Endometrial microvascular endothelial cells (primary cell): Measurements from ENCODE around the gene P2RX4. TPM values are rescaled to one million over a fixed set of nuclear protein-coding genes. Genes with fewer than 3 reads are reported as not detected.
"Not testable (repeated sequence)": the region's sequence is repeated elsewhere in the genome, so short reads cannot be mapped to it uniquely, and the experiment has no call there.

Experiments used
- in situ Hi-C: cut with HindIII; loops from 2 replicates; pipeline ENCODE4 v1.10.0; 2017; ENCODE audit warnings: low sequenced_read_pairs, low pct_unique_long_range_greater_than_20kb; ENCODE audit errors: inconsistent ontology term
- total RNA-seq: library from RNA; depleted of rRNA; stranded (reverse); fragments of >200 nt; gene quantifications from one replicate; pipeline ENCODE4 v1.2.3, GENCODE V29; 2015; ENCODE audit errors: inconsistent ontology term

Gene P2RX4
- total RNA-seq, 1 donor from 2014 or later, result 49.0 TPM

DNA sequence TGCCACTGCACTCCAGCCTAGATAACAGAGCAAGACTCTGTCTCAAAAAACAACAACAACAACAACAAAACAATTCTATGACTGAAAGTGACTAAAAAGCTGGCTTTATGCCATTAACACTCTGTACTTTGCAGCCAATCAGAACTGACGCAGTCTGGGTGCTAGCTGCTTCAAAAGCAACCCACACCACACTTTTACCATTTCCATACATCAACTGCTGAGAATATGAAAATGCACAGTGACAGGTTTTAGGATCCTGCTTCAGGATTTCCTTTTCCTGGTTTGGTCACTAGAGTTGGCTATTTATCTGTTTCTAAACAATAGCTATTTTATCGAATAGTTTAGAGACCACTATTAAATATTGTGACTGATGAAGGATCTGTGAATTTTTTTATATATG is 23.1 kb upstream of the P2RX4 start:
- in situ Hi-C loops, result no loop called here

GRCh38 chr12:121187501-121187900 is 22.4 kb upstream of the P2RX4 start:
- in situ Hi-C loops, result no loop called here

DNA sequence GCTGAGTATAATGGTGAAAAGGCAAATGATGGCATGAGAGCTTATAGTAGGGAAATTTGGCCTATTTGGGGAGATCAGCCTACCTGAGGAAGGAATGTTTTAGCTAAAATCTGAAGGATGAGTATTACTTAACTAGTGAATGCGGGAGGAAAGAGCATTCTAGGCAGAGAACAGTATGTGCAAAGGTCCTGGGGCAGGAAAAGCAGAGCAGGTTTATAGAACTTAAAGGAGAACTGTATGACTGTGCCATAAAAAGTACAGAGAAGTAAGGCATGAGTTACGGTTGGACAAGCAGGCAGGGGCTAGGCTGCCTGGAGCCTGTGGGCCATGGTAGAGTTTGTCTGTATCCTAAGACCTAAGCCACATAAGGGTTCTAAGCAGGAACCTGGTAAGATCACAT is 21.7 kb upstream of the P2RX4 start:
- in situ Hi-C loops, result no loop called here

DNA sequence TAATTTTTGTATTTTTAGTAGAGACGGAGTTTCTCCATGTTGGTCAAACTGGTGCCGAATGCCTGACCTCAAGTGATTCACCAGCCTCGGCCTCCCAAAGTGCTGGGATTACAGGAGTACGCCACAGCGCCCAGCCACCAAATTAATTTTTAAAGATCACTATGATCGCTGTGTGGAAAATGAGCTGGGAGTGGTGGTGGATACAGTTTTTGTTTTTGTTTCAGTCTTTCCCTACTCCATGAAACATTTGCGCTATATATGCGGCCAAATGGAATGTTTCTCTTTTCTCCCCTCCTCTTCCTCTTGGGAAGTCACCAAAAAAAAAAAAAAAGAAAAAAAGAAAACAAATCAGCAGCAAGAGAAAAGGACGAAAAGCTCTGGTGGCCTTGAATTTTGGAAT is 20.8 kb upstream of the P2RX4 start:
- in situ Hi-C loops, result no loop called here

DNA sequence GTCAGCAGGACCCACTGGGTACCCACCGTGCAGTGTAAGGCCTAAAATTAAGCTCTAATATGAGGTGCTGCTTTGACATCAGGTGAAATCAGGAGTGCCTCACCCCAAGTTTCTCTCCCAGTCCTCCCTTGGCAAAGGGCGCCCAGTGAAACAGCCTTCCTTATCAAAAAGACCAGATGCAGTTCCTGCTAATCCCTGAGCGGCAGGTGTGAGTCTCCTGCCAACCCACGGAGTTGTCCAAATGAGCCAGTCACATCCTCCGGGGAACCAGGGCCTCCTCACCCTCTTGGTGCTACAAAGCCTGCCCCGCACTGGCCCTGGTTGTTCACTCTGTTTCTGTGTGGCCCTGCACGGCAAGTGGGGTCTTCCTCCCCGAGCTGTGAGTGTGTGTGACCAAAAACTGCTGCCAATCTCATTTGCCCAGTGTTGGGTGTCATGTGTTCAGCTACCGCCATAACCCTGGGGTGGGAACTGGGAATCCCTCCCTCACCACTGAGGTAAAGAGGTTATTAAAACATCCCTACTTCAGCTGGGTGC is 20.2 kb upstream of the P2RX4 start:
- in situ Hi-C loops, result no loop called here

DNA sequence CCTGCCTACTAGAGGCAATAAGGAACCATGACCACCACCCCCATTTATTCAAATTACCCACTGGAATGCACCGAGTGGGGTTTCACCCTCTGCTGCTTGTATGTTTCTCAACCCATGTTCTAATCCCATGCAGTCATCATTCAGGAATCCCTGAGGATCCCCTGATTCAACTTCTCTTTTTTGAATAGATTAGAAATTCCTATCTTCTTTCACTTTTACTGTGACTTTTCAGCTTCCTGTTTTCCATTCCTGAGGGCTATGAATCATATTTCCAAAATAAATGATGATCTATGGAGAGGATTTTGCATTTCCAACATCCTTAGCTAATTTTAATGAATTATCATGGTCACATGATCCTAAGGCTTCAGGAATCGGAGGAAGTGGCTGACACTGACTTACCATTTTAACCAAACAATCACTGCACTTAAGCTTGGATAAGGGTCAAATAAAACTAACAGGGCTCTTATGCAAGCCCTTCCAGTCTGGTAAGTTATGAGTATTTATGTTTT is 19.4 kb upstream of the P2RX4 start:
- in situ Hi-C loops, result no loop called here

GRCh38 chr12:121191151-121191550 is 18.8 kb upstream of the P2RX4 start:
- in situ Hi-C loops, result no loop called here

GRCh38 chr12:121196902-121197301 is 13.0 kb upstream of the P2RX4 start:
- in situ Hi-C loops, result no loop called here

DNA sequence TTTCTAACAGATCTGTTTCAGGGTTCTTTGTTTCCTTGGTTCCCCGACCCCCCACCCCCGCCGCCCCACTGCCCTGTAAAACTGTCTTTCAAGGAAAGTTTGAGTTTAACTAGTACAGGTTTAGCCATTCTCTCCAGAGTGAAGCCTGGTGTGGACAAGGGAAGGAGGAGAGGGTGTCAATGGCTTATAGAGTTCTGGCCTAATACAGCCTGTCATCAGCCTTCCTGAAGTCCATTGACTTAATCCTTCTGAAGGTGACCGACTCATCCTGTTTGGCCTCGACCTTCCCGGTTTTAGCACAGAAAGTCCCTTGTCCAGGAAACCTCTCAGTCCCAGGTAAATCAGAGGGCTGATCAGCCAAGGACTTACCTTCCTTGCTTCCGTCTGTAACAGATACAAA is 11.0 kb upstream of the P2RX4 start:
- in situ Hi-C loops, result no loop called here

- in situ Hi-C loops, result not testable (repeated sequence)
These were observed 8.8 kb upstream of the P2RX4 start for GRCh38 chr12:121201140-121201539.

DNA sequence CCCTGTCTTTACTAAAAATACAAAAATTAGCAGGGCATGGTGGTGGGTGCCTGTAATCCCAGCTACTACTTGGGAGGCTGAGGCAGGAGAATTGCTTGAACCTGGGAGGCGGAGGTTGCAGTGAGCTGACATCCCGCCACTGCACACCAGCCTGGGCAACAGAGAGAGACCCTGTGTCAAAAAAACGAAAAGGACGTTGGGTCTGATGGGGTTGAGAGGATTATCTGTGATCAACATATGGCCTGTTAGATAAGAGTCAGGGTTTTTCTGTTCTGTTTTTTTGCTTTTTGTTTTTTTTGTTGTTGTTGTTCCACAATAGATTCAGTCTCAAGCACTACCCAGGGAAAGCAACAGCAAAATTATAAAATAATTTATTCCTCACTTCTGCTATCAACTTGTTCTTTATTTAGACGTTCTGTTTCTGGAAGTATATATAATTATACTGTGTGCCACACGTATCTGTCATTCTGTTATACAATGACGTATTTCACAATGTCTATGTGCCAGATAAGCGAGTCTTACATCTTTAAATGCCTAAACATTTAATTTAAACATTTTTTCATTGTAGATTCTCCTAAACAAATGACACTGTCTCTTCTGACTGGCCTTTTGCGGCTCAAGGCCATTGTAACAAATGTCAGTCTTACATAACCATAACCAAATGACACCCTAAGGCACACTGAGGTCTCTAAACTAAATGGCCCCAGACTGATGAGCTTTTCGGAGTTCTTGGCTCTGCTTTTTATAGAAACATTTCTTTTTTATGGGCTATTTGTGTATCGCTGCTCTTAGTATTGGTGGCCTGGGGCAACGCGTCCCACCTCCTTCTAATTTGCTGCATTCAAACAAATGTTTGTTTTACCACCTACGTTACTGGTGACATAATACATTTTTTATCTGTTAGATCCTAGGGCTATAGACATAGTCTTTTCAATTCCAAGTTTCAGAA is 7.2 kb upstream of the P2RX4 start:
- in situ Hi-C loops, result no loop called here

DNA sequence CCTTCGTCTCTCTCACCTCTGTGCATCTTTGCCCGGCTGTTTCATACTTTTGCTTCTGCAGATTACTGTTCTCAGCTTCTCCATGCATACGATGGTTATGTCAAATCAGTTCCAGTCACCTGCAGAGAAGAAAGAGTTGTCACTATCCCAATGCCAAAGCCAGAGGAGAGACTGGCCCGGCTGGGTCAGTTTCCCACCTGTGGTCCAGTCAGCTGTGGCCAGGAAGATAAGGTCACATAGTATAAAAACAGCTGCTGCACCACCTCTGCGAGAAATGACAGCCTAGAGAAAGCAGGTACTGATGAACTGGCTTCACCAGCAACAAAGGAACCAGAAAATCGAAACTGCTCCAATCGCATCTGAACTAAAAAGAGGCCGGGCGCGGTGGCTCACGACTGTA is 6.4 kb upstream of the P2RX4 start:
- in situ Hi-C loops, result no loop called here

GRCh38 chr12:121205491-121205890 is 4.4 kb upstream of the P2RX4 start:
- in situ Hi-C loops, result no loop called here

GRCh38 chr12:121208571-121208970 is 1.4 kb upstream of the P2RX4 start:
- in situ Hi-C loops, result not testable (repeated sequence)

GRCh38 chr12:121209221-121209620 is 708 bp upstream of the P2RX4 start:
- in situ Hi-C loops, result no loop called here

GRCh38 chr12:121212875-121213274 is 2.9 kb downstream of the P2RX4 start:
- in situ Hi-C loops, result loop anchor here (10.0 kb wide), 1 partner anchor 68 kb away; no protein-coding TSS in a partner anchor

DNA sequence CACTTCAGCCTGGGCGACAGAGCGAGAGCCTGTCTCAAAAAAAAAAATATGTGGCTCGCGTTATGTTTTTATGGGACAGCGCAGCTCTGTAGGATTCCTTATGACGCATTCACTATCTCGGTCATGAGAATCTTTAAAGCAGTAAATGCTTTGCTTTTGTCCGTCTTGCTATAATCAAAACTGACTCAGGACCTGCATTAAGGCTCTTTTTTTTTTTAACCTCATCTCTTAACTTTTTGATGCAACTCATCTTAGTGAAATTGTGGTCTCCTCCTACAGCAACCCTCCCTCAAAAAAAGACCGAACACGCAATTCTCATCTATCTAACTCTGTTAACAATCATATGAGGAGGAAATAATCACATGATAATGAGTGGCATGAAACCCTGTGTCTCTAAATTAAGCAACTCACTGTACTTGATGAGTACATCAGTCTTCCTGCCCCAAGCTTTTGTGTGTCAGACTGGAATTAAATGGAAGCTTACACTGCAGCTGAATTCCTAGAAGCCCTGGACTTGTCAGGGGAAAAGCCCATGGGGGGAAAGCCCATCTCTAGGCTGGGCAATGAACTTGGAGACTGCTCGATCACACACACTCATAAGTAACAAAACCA is 4.3 kb downstream of the P2RX4 start:
- in situ Hi-C loops, result loop anchor here (10.0 kb wide), 1 partner anchor 69 kb away; no protein-coding TSS in a partner anchor

- in situ Hi-C loops, result loop anchor here (10.0 kb wide), 1 partner anchor 70 kb away; no protein-coding TSS in a partner anchor
These were observed 5.2 kb downstream of the P2RX4 start for GRCh38 chr12:121214855-121215745.

DNA sequence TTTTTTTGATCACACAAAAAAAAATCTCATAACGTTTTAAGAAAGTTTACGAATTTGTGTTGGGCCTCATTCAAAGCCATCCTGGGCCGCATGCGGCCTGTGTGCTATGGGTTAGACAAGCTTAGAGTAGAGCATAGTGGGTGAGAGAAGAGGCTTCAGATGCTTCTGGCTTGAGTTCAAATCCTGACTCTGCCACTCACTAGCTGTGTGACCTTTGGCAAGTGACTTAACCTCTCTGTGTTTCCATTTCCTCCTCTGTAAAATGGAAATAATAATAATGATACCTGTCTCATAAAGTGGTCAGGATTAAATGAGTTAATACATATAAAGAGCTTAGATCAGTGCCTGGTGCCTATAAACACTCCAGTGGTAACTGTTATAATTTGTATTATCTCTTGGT is 6.2 kb downstream of the P2RX4 start:
- in situ Hi-C loops, result loop anchor here (10.0 kb wide), 1 partner anchor 71 kb away; no protein-coding TSS in a partner anchor
